Activated T-cell treated with anti-CD3 and anti-CD28 coated beads for 48 hours (primary cell): Measurements from ENCODE around the gene SETD7.
"Not testable (repeated sequence)": the region's sequence is repeated elsewhere in the genome, so short reads cannot be mapped to it uniquely, and the experiment has no call there.

Experiments
- DNase-seq: peaks from one replicate; pipeline ENCODE4 v3.0.0-alpha.2; 2020; ENCODE audit warnings: low read depth

Gene SETD7

DNA sequence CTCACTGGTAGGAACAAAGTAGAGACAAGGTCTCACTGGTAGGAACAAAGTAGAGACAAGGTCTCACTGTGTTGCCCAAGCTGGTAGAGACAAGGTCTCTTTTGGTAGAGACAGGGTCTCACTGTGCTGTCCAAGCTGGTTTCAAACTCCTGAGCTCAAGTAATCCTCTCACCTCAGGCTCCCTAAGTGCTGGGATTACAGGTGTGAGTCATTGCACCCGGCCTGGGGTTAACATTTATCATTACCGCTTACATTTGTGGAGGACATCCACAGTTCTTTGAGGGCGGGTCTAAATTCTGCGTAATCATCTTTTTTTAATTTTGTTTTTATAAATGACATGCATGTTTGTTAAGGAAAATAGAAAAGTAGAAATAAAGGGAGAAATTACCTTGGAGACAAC lies 90.1 kb downstream of the SETD7 start:
- no peak for DNase-seq

DNA sequence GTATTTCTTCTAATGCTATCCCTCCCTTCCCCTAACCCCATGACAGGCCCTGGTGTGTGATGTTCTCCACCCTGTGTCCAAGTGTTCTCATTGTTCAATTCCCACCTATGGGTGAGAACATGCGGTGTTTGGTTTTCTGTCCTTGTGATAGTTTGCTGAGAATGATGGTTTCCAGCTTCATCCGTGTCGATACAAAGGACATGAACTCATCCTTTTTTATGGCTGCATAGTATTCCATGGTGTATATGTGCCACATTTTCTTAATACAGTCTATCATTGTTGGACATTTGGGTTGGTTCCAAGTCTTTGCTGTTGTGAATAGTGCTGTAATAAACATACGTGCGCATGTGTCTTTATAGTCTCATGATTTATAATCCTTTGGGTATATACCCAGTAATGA lies 91.5 kb downstream of the SETD7 start:
- not testable (repeated sequence) for DNase-seq

DNA sequence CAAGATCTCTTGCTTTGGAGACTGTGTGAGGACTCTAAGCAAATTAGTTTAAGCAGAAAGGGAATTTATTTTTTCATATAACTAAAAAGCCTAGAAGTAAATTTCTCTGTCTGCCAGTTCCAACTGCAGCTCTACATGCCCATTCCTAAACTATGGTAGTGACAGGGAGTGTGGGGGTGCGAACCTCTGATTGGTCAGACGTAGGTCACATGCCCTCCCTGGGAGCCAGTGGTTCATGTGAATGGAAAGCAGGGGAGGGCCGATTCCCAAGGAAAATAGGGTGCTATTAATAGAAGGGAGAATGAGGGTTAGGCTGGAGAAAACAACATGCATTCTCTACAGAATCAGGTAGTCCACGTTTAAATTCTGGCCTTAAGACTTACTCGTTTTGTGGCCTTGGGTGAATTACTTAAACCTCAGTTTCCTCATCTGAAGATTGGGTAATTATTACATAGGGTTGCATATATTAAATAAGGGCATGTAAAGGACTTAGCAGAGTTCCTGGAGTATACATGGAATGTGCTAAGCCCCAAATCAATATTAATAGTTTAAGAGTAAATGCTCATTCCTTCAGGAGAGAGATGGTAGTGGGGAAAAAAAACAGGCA lies 94.9 kb downstream of the SETD7 start:
- no peak for DNase-seq

DNA sequence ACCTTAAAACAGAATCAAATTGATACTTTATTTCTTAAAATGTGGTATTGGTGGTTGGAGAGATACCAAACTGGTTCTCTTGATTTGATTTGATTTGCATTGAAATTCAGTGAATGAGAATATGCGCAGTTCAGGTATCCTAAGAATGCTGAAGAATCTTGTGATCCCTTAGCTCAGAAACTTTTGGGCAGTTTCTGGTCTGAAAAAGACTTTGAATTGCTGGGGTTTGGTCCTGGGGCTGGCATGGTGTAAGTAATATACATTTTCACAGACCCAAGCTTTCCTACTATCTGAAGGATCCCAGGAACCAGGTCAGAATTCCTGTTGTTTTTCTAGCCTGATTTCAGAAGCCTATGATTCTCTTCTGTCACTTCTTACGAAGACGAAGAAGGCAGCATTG lies 95.5 kb downstream of the SETD7 start:
- DNase-seq: no peak

DNA sequence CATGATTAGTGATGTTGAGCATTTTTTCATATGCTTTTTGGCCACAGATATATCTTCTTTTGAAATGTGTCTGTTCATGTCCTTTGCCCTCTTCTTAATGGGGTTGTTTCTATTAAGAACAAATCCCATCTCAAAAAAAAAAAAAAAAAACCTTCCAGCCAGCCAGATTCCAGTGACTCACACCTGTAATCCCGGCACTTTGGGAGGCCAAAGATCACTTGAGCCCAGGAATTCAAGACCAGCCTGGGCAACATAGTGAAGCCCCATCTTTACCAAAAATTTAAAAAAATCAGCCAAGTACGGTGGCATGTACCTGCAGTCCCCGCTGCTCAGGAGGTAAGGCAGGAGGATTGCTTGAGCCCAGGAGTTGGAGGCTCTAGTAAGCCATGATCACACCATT lies 97.0 kb downstream of the SETD7 start:
- DNase-seq: no peak

DNA sequence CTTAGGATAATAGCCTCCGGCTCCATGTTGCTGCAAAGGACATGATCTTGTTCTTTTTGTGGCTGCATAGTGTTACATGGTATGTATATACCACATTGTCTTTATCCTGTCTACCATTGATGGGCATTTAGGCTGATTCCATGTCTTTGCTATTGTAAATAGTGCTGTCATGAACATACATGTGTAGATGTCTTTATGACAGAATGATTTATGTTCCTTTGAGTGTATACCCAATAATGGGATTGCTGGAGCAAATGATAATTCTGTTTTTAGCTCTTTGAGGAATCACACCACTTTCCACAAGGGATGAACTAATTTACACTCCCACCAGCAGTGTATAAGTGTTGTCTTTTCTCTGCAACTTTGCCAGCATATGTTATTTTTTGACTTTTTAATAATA lies 97.5 kb downstream of the SETD7 start:
- DNase-seq: no peak

DNA sequence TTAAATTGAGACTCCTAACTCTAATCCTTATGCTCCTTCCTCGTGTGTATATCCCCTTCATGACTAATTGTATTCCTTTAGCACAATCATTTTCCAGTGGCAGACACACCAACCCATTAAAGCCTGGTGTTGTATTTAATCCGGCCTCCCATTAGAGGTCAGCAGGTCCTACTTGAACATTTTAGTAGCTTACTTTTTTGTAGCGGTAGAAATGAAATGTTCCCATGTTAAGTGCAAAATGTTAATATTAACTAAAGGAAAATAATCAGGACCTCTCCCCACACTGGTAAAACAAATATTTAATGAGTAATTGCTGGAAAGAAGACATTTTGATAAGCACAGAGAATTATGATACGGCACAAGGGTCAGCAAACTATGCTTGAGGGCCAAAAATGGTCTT lies 98.7 kb downstream of the SETD7 start:
- no peak for DNase-seq

DNA sequence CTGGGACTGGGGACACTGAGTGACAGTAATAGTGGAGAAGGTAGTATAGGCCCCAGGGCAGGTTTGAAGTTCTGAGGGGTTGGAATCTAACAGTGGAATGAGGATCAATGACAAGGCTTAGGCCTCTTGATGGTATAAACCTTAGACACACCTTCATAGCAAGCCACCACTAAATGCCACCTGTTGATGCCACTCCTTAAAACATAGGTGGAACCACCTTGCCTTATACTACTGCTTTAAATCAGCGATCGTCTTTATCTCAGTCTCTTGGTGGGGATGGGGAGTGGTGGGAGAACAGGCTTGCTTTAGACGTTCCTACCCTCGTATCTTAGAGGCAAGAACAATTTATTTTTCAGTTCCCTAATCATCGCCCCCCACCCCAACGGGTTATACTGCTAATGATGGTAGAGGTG lies 100.9 kb downstream of the SETD7 start:
- DNase-seq: no peak

DNA sequence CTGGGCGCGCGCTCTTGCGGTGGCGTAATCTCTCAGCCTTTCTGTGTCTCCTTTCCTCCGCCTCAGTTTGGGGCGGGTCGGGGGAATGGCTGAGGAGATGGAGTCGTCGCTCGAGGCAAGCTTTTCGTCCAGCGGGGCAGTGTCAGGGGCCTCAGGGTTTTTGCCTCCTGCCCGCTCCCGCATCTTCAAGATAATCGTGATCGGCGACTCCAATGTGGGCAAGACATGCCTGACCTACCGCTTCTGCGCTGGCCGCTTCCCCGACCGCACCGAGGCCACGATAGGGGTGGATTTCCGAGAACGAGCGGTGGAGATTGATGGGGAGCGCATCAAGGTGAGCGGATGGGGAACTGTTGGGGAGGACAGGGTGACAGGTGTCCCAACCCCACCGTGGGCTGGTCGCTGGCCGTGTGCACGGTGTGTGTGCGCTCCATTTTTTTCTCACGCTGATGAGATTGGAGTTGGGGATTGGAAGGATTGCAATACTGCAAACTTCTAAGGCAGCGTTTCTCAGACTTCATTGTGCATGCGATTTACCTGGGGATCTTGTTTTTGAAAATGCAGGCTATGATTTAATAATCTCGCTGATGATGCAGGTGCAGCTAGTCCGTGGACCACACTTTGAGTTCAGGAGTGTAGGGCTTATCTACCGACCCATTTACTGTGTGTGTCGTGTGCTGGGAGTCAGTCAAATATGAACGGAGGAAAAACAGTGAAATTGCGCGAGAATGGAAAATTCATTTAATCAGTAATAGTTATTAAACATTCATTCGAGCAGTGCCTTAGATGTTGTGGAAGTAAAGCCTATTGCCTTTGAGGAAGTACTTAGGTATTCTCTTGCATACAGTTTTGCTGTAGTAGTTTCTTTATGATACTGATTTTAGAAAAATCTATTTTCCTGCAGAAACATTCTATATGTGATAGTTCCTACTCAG lies 101.6 kb downstream of the SETD7 start, which contains the start of gene RAB33B:
TSS of gene RAB33B (plus strand) at position 11 of the 935 bp plus-strand sequence. CDS start at position 86, 75 bp downstream.
- DNase-seq: no peak

DNA sequence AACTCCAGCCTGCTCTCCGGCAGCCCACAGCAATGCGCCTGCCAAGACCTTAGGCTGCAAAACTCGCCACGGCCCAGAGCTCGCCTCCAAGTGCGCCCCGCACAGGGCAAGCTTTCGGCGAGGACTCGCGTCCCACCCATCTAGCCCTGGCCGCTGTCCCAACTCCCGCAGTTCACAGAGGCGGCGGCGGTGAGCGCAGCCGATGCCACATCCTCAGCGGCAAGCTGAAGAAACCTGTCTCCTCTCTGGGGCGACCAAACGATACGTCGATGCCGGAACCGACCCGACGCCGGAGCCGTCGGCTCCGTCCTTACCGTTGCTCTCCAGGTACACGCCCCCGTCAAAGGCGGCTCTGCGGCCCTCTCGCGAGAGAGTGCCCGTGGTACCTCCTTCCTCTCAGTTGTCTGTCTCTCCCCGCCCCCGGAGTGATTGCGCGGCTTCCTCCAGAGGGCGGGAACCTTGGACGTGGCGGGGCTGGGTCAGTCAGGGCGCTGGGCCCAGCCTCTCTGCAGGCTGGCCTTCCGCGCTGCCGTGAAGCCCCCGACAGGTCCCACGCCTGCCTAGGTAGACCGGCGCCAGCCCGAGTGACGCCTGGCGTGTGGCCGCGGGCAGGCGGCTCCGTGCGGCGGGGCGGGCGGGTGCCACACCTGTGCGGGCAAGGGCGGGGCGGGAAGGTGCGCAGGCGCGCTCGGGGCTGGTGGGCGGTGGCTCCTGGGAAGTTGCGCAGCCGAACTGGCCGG lies 102.5 kb downstream of the SETD7 start:
- DNase-seq: peak; percentile 93

DNA sequence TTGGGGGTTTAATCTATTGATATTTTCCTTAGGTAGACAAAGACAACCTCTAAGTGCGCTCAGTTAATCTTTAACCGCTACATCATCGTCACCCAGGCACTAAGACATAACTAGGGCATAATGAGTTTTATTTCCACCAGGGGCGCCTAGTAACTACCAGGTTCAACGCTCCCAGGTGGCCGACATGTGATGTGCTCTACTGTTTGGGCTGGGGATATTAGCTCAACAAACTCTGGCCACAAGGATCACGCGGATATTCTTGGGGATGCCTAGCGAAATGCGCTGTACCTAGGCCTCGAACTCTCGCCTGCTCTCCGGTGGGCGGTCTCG lies 103.0 kb downstream of the SETD7 start:
- no peak for DNase-seq

DNA sequence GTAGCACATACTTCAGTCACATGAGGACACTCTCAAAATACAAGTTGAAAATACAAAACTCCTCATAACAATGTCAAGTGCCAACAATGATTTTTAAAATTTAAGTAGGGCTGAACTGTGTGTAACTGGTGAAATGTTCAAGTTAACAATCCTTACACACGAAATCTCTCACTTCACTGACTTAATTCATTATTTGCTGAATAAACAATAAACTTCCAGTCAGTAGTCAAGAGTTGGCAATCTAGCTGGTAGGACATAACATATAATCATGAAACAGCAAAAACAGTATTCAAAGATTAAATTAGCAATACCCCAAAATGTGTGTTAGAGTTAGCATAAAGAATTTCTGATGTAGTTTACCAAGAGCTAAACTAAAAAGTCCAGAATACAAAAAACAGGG lies 104.0 kb downstream of the SETD7 start:
- DNase-seq: no peak

DNA sequence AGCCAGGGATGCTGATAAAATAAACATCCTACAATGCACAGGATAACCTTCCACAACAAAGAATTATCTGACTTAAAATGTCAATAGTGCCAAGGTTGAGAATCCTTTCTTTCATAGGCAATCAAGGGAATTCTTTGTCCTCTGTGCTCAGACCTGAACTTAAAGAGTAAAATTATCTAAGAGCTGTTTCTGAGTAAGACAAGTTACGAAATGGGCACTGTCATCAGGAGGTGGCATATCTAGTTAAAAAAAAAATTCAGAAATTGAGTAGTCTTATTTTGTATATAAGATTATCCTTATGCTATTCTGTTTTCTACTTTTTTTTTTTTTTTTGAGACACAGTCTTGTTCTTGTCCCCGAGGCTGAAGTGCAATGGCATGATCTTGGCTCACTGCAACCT lies 105.4 kb downstream of the SETD7 start:
- DNase-seq: no peak

DNA sequence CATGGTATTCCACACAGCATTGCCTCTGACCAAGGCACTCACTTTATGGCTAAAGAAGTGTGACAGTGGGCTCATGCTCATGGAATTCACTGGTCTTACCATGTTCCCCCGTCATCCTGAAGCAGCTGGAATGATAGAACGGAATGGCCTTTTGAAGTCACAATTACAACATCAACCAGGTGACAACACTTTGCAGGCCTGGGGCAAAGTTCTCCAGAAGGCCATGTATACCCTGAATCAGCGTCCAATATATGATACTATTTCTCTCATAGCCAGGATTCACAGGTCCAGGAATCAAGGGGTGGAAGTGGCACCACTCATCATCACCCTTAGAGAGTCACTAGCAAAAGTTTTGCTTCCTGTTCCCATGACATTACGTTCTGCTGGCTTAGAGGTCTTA lies 108.9 kb downstream of the SETD7 start:
- DNase-seq: not testable (repeated sequence)
